K562 (cell line): ENCODE measurements around the gene DHRS3. TPM values are rescaled to one million over a fixed set of nuclear protein-coding genes. Genes with fewer than 3 reads are reported as not detected.

ENCODE experiments used
- BCLAF1 ChIP-seq, 2 experiments: fragments of 450-650 bp in 1 of 2; IDR thresholded peaks; 2 replicates each; pipeline ENCODE4 v1.6.1; 2011 to 2017; ENCODE audit warnings: low read depth in 2 of 2, antibody characterized with exemption in 1 of 2, borderline replicate concordance in 1 of 2, low read length in 1 of 2, mild to moderate bottlenecking in 1 of 2, mixed read lengths in 1 of 2; ENCODE audit not compliant: control insufficient read depth in 1 of 2
- HNRNPLL ChIP-seq: fragments of 200-400 bp; formaldehyde crosslinking; IDR thresholded peaks from 2 replicates; pipeline ENCODE4 v1.6.1; 2017; ENCODE audit warnings: low read length, low read depth, mild to moderate bottlenecking; ENCODE audit not compliant: poor library complexity, severe bottlenecking
- IFI16 ChIP-seq: fragments of 250-450 bp; sonication (Bioruptor Pico); IDR thresholded peaks from 2 replicates; pipeline ENCODE4 v2.1.2; 2022; ENCODE audit warnings: mild to moderate bottlenecking, inconsistent platforms
- MBD1 ChIP-seq: fragments of 250-450 bp; sonication (Bioruptor Pico); IDR thresholded peaks from 2 replicates; pipeline ENCODE4 v1.8.0; 2022; ENCODE audit warnings: inconsistent platforms
- NR2C2 ChIP-seq, 2 experiments: fragments of 200-800 bp in 1 of 2; sonication (Bioruptor generic) in 1 of 2; sonication (generic) in 1 of 2; formaldehyde crosslinking in 1 of 2; IDR thresholded peaks; 2 replicates each; pipeline versions ENCODE4 v1.6.1 to v1.8.0; 2016 to 2022; ENCODE audit warnings: mild to moderate bottlenecking in 1 of 2, missing compliant biosample characterization in 1 of 2, missing genetic modification characterization in 1 of 2, missing genetic modification reagents in 1 of 2
- OTX1 ChIP-seq: fragments of 450-650 bp; formaldehyde crosslinking; IDR thresholded peaks from 2 replicates; pipeline ENCODE4 v1.4.0; 2022; ENCODE audit warnings: mild to moderate bottlenecking
- SIRT6 ChIP-seq: IDR thresholded peaks from one replicate; pipeline ENCODE4 v1.6.1; 2012; ENCODE audit warnings: low read depth, mild to moderate bottlenecking, control low read depth, inconsistent platforms, low read length, moderate library complexity
- SNAPC5 ChIP-seq: fragments of 250-450 bp; sonication (Bioruptor Pico); IDR thresholded peaks from 2 replicates; pipeline ENCODE4 v1.8.0; 2021; ENCODE audit warnings: moderate library complexity, mild to moderate bottlenecking, inconsistent platforms
- SREBF1 ChIP-seq: fragments of 150-350 bp; IDR thresholded peaks from 2 replicates; pipeline ENCODE4 v1.6.1; 2014; ENCODE audit warnings: antibody characterized with exemption, low read depth, low read length, borderline replicate concordance
- XRCC3 ChIP-seq: fragments of 450-650 bp; IDR thresholded peaks from 2 replicates; pipeline ENCODE4 v1.6.1; 2017; ENCODE audit warnings: mild to moderate bottlenecking, moderate library complexity
- ZNF407 ChIP-seq: fragments of 450-650 bp; IDR thresholded peaks from 2 replicates; pipeline ENCODE4 v1.6.1; 2016; ENCODE audit warnings: low read depth
- polyA plus RNA-seq, 8 experiments: library from polyadenylated mRNA; depleted of rRNA in 4 of 8; stranded (reverse) in 5 of 8; unstranded in 3 of 8; fragments of >200 nt; fragmentation: Nextera tagmentation in 2 of 8; fragmentation: Illumina TruSeq in 1 of 8; extraction: Ambion mirVana in 2 of 8; extraction: Trizol in 1 of 8; gene quantifications; 2 replicates each; pipeline versions ENCODE4 v1.2.1 to v1.2.3, GENCODE V29; 2011 to 2014; ENCODE audit warnings: inconsistent platforms in 1 of 8, missing spikeins in 1 of 8
- total RNA-seq, 7 experiments: library from RNA; depleted of rRNA in 6 of 7; stranded (reverse); fragments of >200 nt in 6 of 7; fragmentation: Illumina TruSeq in 2 of 7; extraction: Trizol in 2 of 7; gene quantifications; 2 replicates each; pipeline versions ENCODE4 v1.2.1 to v1.2.3, GENCODE V29; 2011 to 2021; ENCODE audit warnings: low replicate concordance in 1 of 7

DHRS3 gene
- total and polyA plus RNA-seq, 9 of the 15 experiments (the other 6 are each of a cell fraction or from before 2014, with no cell fraction given): 21.0 to 116 (median 58.7) TPM

- TF ChIP-seq BCLAF1 (IDR thresholded peaks at IDR 0.05; ENCODE audit: borderline replicate concordance in 1 of 2, control insufficient read depth in 1 of 2, low read depth in 2 of 2, low read length in 1 of 2) (no peak), XRCC3 (no peak), OTX1 (CRISPR knock-in tag) (peak; percentile 2; the same call in 1 of the 2 replicates), NR2C2 (CRISPR knock-in tag; IDR thresholded peaks at IDR 0.05) (peak; percentile 58; the same call in 1 of the 2 replicates), NR2C2 (tag; IDR thresholded peaks at IDR 0.05) (peak; percentile 60), SREBF1 (no peak), MBD1 (CRISPR knock-in tag) (no peak), SNAPC5 (CRISPR knock-in tag) (no peak), HNRNPLL (no peak), ZNF407 (no peak), IFI16 (CRISPR knock-in tag) (no peak), SIRT6 (no peak)
These were observed 1.2 kb upstream of the DHRS3 start (continued) for GRCh38 chr1:12618965-12619791.
